ENCODE data around the gene TBXA2R.

DNA sequence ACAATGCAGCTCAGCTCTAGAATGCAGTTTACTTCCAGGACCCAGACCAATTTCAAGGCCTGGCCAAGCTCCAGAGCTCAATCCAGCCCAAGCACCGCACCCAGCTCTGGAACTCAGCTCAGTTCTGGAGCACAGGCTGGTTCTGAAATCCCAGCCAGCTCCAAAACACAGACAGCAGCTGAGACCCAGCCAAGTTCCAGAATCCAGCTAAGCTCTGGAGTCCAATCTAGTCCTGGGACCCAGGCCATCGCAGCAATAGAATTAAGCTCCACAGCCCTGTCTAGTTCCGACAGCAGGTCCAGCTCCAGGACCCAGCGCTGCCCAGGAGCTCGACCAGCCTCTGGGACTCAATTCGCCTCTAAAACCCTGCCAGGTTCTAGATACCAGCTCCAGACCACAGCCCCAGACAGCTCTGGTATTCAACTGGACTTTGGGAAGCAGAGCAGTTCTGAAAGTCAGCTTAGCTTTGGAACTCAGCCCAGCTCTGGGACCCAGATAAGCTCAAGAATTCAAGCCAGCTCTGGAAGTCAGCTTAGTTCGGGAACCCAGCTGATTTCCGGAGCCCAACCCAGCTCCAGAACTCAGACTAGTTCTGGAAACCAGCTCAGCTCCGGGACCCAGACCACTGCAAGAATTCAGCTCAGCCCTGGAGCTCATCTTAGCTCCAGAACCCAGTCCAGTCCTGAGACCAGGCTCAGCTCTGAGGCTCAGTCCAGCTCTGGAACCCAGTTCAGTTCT is 14.6 kb downstream of the TBXA2R start:
- TF ChIP-seq, protein P1, sequence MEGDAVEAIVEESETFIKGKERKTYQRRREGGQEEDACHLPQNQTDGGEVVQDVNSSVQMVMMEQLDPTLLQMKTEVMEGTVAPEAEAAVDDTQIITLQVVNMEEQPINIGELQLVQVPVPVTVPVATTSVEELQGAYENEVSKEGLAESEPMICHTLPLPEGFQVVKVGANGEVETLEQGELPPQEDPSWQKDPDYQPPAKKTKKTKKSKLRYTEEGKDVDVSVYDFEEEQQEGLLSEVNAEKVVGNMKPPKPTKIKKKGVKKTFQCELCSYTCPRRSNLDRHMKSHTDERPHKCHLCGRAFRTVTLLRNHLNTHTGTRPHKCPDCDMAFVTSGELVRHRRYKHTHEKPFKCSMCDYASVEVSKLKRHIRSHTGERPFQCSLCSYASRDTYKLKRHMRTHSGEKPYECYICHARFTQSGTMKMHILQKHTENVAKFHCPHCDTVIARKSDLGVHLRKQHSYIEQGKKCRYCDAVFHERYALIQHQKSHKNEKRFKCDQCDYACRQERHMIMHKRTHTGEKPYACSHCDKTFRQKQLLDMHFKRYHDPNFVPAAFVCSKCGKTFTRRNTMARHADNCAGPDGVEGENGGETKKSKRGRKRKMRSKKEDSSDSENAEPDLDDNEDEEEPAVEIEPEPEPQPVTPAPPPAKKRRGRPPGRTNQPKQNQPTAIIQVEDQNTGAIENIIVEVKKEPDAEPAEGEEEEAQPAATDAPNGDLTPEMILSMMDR (IDR thresholded peaks at IDR 0.05; ENCODE audit: control extremely low read depth in 1 of 3, insufficient read depth in 1 of 3, low read depth in 1 of 3, low read length in 3 of 3) = no peak
- no peak for TF ChIP-seq TAF1 (IDR thresholded peaks at IDR 0.05; ENCODE audit: low read depth, low read length)
- TF ChIP-seq POLR2A (IDR thresholded peaks at IDR 0.05; ENCODE audit: control extremely low read depth in 1 of 2, low read depth in 2 of 2, low read length in 2 of 2) = no peak
- TF ChIP-seq SIN3A (conservative IDR thresholded peaks at IDR 0.05 in 1 of 2, IDR thresholded peaks at IDR 0.05 in 1 of 2; ENCODE audit: low read depth in 1 of 2, low read length in 2 of 2) = no peak
- no peak for TF ChIP-seq RNF2 (IDR thresholded peaks at IDR 0.05; ENCODE audit: borderline replicate concordance, low read depth, low read length, missing control alignments, poor library complexity, severe bottlenecking)
- TF ChIP-seq CREB1 (IDR thresholded peaks at IDR 0.05) = no peak
- TF ChIP-seq EZH2 (IDR thresholded peaks at IDR 0.05; ENCODE audit: low read depth, low read length, severe bottlenecking) = no peak
- no peak for TF ChIP-seq POLR2AphosphoS5 (IDR thresholded peaks at IDR 0.05; ENCODE audit: low read depth, low read length)
- TF ChIP-seq ZNF274 (IDR thresholded peaks at IDR 0.05; ENCODE audit: borderline replicate concordance, extremely low read depth, low read length) = no peak
- no peak for TF ChIP-seq EGR1 (IDR thresholded peaks at IDR 0.05; ENCODE audit: borderline replicate concordance, low read depth, low read length)
